ENCODE data around the gene ADARB1. TPM values are rescaled to one million over a fixed set of nuclear protein-coding genes. Genes with fewer than 3 reads are reported as not detected.
A peak's percentile ranks its signal among the peaks of the same experiment; 100 is the strongest.

ADARB1 gene
- total RNA-seq, 1 donor from 2014 or later: 5.1 TPM

- H3K4me1 ChIP-seq: no peaks in the 10 kb centered on the region
- Mint-ChIP-seq H3K4me3 (no peak overlapping the region), H3K36me3 (peaks cover 4% of the 10 kb centered on the region), H3K9me3 (no peaks in the 10 kb centered on the region), H3K27ac (peak overlapping the region; percentile 18), H3K4me1 (peaks cover 4% of the 10 kb centered on the region), H3K27me3 (ENCODE audit: insufficient read depth, low read depth) (no peaks in the 10 kb centered on the region)
- H2AFZ ChIP-seq (replicated peaks): no peak overlapping the region
- H3K79me2 ChIP-seq (ENCODE audit: low read depth): no peaks in the 10 kb centered on the region
- no peak for DNase-seq (ENCODE audit: low spot score)
- H3K4me3 ChIP-seq: no peak overlapping the region
- H3K9ac ChIP-seq: no peak overlapping the region
- no peaks in the 10 kb centered on the region for H3F3A ChIP-seq (ENCODE audit: low read depth)
- TF ChIP-seq EZH2 (IDR thresholded peaks at IDR 0.05) (no peak), CTCF (IDR thresholded peaks at IDR 0.05) (no peak), EZH2phosphoT487 (IDR thresholded peaks at IDR 0.05) (no peak)
- no peaks in the 10 kb centered on the region for H3K36me3 ChIP-seq
- no peaks in the 10 kb centered on the region for H3K9me3 ChIP-seq (ENCODE audit: low read depth)
- no peaks in the 10 kb centered on the region for H4K20me1 ChIP-seq (ENCODE audit: low read depth)
- H3K4me2 ChIP-seq: no peak overlapping the region
- H3K27ac ChIP-seq: no peak overlapping the region
- H3K27me3 ChIP-seq: no peaks in the 10 kb centered on the region
Measured at GRCh38 chr21:45207839-45208626, 133.7 kb downstream of the ADARB1 start.

GRCh38 chr21:45208627-45208951 lies 134.2 kb downstream of the ADARB1 start:
- Histone ChIP-seq H3K36me3 (no peaks in the 10 kb centered on the region), H3K4me3 (no peak overlapping the region), H3K4me1 (no peaks in the 10 kb centered on the region), H3K27ac (no peak overlapping the region), H3F3A (ENCODE audit: low read depth) (no peaks in the 10 kb centered on the region), H4K20me1 (ENCODE audit: low read depth) (no peaks in the 10 kb centered on the region), H2AFZ (replicated peaks) (no peak overlapping the region), H3K27me3 (no peaks in the 10 kb centered on the region), H3K9me3 (ENCODE audit: low read depth) (no peaks in the 10 kb centered on the region), H3K9ac (no peak overlapping the region), H3K79me2 (ENCODE audit: low read depth) (no peaks in the 10 kb centered on the region), H3K4me2 (no peak overlapping the region)
- DNase-seq (ENCODE audit: low spot score): no peak
- Mint-ChIP-seq H3K9me3 (no peaks in the 10 kb centered on the region), H3K27ac (no peak overlapping the region), H3K4me1 (peaks cover 4% of the 10 kb centered on the region), H3K36me3 (peaks cover 4% of the 10 kb centered on the region), H3K4me3 (no peak overlapping the region), H3K27me3 (ENCODE audit: insufficient read depth, low read depth) (no peaks in the 10 kb centered on the region)
- TF ChIP-seq EZH2phosphoT487 (IDR thresholded peaks at IDR 0.05) (no peak), CTCF (IDR thresholded peaks at IDR 0.05) (no peak), EZH2 (IDR thresholded peaks at IDR 0.05) (no peak)

- Histone ChIP-seq H3K27me3 (no peaks in the 10 kb centered on the region), H3K4me1 (no peaks in the 10 kb centered on the region), H4K20me1 (ENCODE audit: low read depth) (no peaks in the 10 kb centered on the region), H3K9ac (no peak overlapping the region), H3K9me3 (ENCODE audit: low read depth) (no peaks in the 10 kb centered on the region), H3K36me3 (no peaks in the 10 kb centered on the region), H2AFZ (replicated peaks) (no peak overlapping the region), H3K27ac (no peak overlapping the region), H3K4me3 (no peak overlapping the region), H3K79me2 (ENCODE audit: low read depth) (no peaks in the 10 kb centered on the region), H3K4me2 (no peak overlapping the region), H3F3A (ENCODE audit: low read depth) (no peaks in the 10 kb centered on the region)
- Mint-ChIP-seq H3K4me1 (peaks cover 4% of the 10 kb centered on the region), H3K27me3 (ENCODE audit: insufficient read depth, low read depth) (no peaks in the 10 kb centered on the region), H3K9me3 (no peaks in the 10 kb centered on the region), H3K27ac (no peak overlapping the region), H3K36me3 (peaks cover 4% of the 10 kb centered on the region), H3K4me3 (no peak overlapping the region)
- TF ChIP-seq EZH2 (IDR thresholded peaks at IDR 0.05) (no peak), EZH2phosphoT487 (IDR thresholded peaks at IDR 0.05) (no peak)
- no peak for DNase-seq (ENCODE audit: low spot score)
Measured at GRCh38 chr21:45209046-45209445, 134.7 kb downstream of the ADARB1 start.

GRCh38 chr21:45209685-45210284 lies 135.4 kb downstream of the ADARB1 start:
- peaks cover 2% of the 10 kb centered on the region for H3K36me3 Mint-ChIP-seq

More at GRCh38 chr21:45209685-45210284, 135.4 kb downstream of the ADARB1 start:
- no peaks in the 10 kb centered on the region for H3K9me3 ChIP-seq (ENCODE audit: low read depth)
- Mint-ChIP-seq H3K4me3 (no peak overlapping the region), H3K4me1 (peaks cover 4% of the 10 kb centered on the region), H3K9me3 (no peaks in the 10 kb centered on the region), H3K27me3 (ENCODE audit: insufficient read depth, low read depth) (no peaks in the 10 kb centered on the region), H3K27ac (no peak overlapping the region)
- no peak overlapping the region for H3K4me2 ChIP-seq
- no peak overlapping the region for H2AFZ ChIP-seq (replicated peaks)
- H3K9ac ChIP-seq: no peak overlapping the region
- no peaks in the 10 kb centered on the region for H3F3A ChIP-seq (ENCODE audit: low read depth)
- no peak for DNase-seq (ENCODE audit: low spot score)
- TF ChIP-seq EZH2 (IDR thresholded peaks at IDR 0.05) (no peak), EZH2phosphoT487 (IDR thresholded peaks at IDR 0.05) (no peak), CTCF (IDR thresholded peaks at IDR 0.05) (no peak)
- no peaks in the 10 kb centered on the region for H3K4me1 ChIP-seq
- no peaks in the 10 kb centered on the region for H3K79me2 ChIP-seq (ENCODE audit: low read depth)
- H4K20me1 ChIP-seq (ENCODE audit: low read depth): no peaks in the 10 kb centered on the region
- no peak overlapping the region for H3K27ac ChIP-seq
- H3K36me3 ChIP-seq: no peaks in the 10 kb centered on the region
- H3K4me3 ChIP-seq: no peak overlapping the region
- no peaks in the 10 kb centered on the region for H3K27me3 ChIP-seq
